Measurements from ENCODE around the gene PRAC1.

PRAC1 gene

DNA sequence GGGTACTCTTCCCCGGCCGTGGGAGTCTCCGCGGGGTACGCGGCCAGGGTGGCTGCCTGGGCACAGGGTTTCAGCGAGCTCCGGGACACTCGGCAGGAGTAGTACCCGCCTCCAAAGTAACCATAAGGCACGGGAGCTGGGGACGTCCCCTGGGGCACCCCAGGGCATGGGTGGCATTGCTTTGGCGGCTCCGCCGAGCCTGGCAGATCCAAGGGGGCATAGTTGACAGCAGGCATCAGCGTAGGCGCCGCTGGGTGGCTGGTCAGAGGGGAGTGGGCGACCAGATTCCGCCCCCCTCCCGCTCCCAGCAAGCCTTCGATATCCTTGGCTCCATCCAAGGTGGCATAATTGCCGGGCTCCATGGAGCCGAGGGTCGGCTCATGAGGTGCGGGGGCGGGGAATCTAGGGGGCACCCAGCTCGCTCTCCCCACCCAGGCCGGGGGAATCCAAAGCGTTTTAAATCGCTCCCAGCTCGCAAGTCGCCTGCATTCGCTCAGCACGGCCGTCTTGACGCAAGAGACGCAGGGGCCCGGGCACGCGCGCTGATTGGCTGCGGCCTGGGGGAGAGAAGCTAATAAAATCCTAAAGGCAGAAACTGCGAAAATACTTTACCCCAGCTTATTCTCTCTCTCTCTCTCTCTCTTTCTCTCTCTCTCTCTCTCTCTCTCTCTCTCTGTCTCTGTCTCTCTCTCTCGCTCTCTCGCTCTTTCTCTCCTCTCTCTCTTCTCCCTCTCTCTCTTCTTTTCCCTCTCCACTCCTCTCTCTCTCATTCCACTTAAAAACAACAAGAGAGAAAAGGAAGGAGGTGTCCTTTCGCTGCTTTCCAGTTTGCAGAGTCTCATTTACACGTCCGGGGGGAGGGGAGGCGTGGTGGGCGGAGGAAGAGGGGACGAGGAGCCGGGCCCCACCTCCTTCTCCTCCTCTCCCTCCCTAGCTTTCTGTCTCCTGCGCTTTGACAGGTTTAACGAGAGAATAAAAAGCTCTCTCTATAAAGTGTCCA lies 6.2 kb upstream of the PRAC1 start, which contains the start of gene HOXB13:
Gene HOXB13 (minus strand): TSS at position 519 of the 1,000 bp plus-strand sequence. CDS start 157 bp downstream, at position 362.
- Histone ChIP-seq H3K18ac (ENCODE audit: low read length) (peak within 1 kb of the TSS; percentile 52), H3K79me2 (ENCODE audit: control insufficient read depth, insufficient read depth, low read length) (no peaks in the 10 kb centered on the region), H3K4me2 (ENCODE audit: low read length) (peak within 1 kb of the TSS; percentile 82), H4K5ac (ENCODE audit: low read length) (no peak within 1 kb of the TSS), H3K56ac (ENCODE audit: low read length) (peak within 1 kb of the TSS; percentile 80), H4K8ac (ENCODE audit: low read depth, low read length) (no peak within 1 kb of the TSS), H2BK15ac (replicated peaks; ENCODE audit: low read depth) (no peak within 1 kb of the TSS), H2BK120ac (ENCODE audit: low read depth, low read length) (no peak within 1 kb of the TSS), H3K79me1 (ENCODE audit: low read length) (no peaks in the 10 kb centered on the region), H3K4me3 (ENCODE audit: low read length) (peak within 1 kb of the TSS; percentile 1), H3K23ac (ENCODE audit: low read length) (no peak within 1 kb of the TSS), H3K9ac (ENCODE audit: low read length) (peak within 1 kb of the TSS; percentile 67), H2AK5ac (ENCODE audit: low read length) (no peak within 1 kb of the TSS), H3K36me3 (ENCODE audit: control insufficient read depth, insufficient read depth, low read length) (no peaks in the 10 kb centered on the region), H3K27me3 (ENCODE audit: insufficient read depth, low read length, poor library complexity) (peaks cover 46% of the 10 kb centered on the region), H3K4me1 (ENCODE audit: control insufficient read depth, low read depth, low read length) (peaks cover 4% of the 10 kb centered on the region), H3K4ac (ENCODE audit: low read depth, low read length) (no peak within 1 kb of the TSS), H2BK5ac (ENCODE audit: low read length) (no peak within 1 kb of the TSS), H3K27ac (ENCODE audit: low read depth, low read length) (no peak within 1 kb of the TSS)
- WGBS (ENCODE audit: extremely low coverage, insufficient coverage, low lambda C conversion rate) = no CpG with 5 or more reads among the region's 55 CpGs
- peak; percentile 68 for DNase-seq

DNA sequence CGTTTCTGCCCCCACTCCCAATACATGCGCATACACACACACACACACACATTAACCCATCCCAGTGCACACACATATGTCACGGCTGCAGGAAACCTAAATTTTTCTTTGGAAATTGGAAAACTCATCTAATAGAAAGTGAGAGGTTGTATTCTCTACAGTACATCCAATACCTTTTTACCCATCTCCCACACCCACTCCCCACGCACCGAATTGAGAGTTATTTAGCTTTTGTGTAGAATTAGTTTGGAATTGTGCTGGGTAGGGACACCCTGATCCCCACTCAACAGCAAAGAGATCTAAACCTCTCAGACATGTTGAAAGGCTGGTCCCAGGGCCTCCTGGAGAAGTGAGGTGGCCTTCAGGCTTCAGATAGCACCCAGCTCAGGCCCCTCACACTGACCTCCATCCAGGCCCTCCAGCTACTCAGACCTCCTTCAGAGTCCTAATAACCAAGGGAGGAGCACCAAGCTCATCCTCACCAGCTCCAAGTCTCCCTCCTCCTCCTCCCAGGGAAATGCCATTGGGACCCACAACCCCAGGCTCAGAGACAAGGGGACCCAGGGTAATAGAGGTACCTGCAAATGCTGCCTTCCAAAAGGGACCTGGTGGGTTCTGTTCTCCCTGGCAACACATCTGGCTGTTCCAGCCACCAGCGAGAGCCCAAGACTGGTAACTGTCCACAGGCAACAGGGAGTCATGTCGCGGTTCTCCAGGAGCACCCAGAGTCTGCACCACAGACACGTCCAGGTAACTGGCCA lies 5.3 kb upstream of the PRAC1 start:
- no peak for DNase-seq

DNA sequence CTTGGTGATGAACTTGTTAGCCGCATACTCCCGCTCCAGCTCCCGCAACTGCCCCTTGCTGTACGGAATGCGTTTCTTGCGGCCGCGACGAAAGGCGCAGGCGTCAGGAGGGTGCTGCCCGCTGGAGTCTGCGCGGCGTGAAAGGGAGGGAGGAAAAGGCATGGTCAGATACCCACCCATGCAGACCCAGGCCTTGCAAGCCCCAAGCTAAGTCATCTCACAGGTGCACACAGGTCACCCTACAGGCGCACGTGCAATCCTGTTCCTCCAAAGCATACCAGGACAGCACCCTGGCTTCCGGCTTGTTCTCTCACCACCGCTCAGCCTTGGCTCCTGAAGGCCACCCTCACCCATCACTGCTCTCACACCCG lies 4.6 kb upstream of the PRAC1 start:
- H4K8ac ChIP-seq (ENCODE audit: low read depth, low read length) = no peak overlapping the region
- no peak for DNase-seq
- H3K18ac ChIP-seq (ENCODE audit: low read length) = no peak overlapping the region
- no peak overlapping the region for H2BK5ac ChIP-seq (ENCODE audit: low read length)
- no peak overlapping the region for H3K4ac ChIP-seq (ENCODE audit: low read depth, low read length)
- no peak overlapping the region for H3K56ac ChIP-seq (ENCODE audit: low read length)
- H3K36me3 ChIP-seq (ENCODE audit: control insufficient read depth, insufficient read depth, low read length) = no peaks in the 10 kb centered on the region
- no peak overlapping the region for H3K4me3 ChIP-seq (ENCODE audit: low read length)
- H3K4me2 ChIP-seq (ENCODE audit: low read length) = no peak overlapping the region
- no peak overlapping the region for H2AK5ac ChIP-seq (ENCODE audit: low read length)
- no peak overlapping the region for H3K27ac ChIP-seq (ENCODE audit: low read depth, low read length)
- H3K4me1 ChIP-seq (ENCODE audit: control insufficient read depth, low read depth, low read length) = peaks cover 4% of the 10 kb centered on the region
- no peaks in the 10 kb centered on the region for H3K79me2 ChIP-seq (ENCODE audit: control insufficient read depth, insufficient read depth, low read length)
- no CpG with 5 or more reads among the region's 20 CpGs for WGBS (ENCODE audit: extremely low coverage, insufficient coverage, low lambda C conversion rate)
- no peak overlapping the region for H3K23ac ChIP-seq (ENCODE audit: low read length)
- no peak overlapping the region for H2BK15ac ChIP-seq (replicated peaks; ENCODE audit: low read depth)
- H4K5ac ChIP-seq (ENCODE audit: low read length) = no peak overlapping the region
- H3K27me3 ChIP-seq (ENCODE audit: insufficient read depth, low read length, poor library complexity) = peaks cover 46% of the 10 kb centered on the region
- H3K79me1 ChIP-seq (ENCODE audit: low read length) = no peaks in the 10 kb centered on the region
- H3K9ac ChIP-seq (ENCODE audit: low read length) = no peak overlapping the region
- H2BK120ac ChIP-seq (ENCODE audit: low read depth, low read length) = no peak overlapping the region

More for the DNA sequence above, 5.3 kb upstream of the PRAC1 start:
- no peaks in the 10 kb centered on the region for H3K79me2 ChIP-seq (ENCODE audit: control insufficient read depth, insufficient read depth, low read length)
- no peak overlapping the region for H3K56ac ChIP-seq (ENCODE audit: low read length)
- no peak overlapping the region for H2BK5ac ChIP-seq (ENCODE audit: low read length)
- no peak overlapping the region for H2AK5ac ChIP-seq (ENCODE audit: low read length)
- no peak overlapping the region for H2BK120ac ChIP-seq (ENCODE audit: low read depth, low read length)
- H3K4me2 ChIP-seq (ENCODE audit: low read length) = no peak overlapping the region
- H4K8ac ChIP-seq (ENCODE audit: low read depth, low read length) = no peak overlapping the region
- H4K5ac ChIP-seq (ENCODE audit: low read length) = no peak overlapping the region
- peaks cover 46% of the 10 kb centered on the region for H3K27me3 ChIP-seq (ENCODE audit: insufficient read depth, low read length, poor library complexity)
- no peak overlapping the region for H2BK15ac ChIP-seq (replicated peaks; ENCODE audit: low read depth)
- H3K23ac ChIP-seq (ENCODE audit: low read length) = no peak overlapping the region
- H3K4ac ChIP-seq (ENCODE audit: low read depth, low read length) = no peak overlapping the region
- H3K79me1 ChIP-seq (ENCODE audit: low read length) = no peaks in the 10 kb centered on the region
- H3K27ac ChIP-seq (ENCODE audit: low read depth, low read length) = no peak overlapping the region
- H3K18ac ChIP-seq (ENCODE audit: low read length) = no peak overlapping the region
- no peak overlapping the region for H3K4me3 ChIP-seq (ENCODE audit: low read length)
- no peaks in the 10 kb centered on the region for H3K36me3 ChIP-seq (ENCODE audit: control insufficient read depth, insufficient read depth, low read length)
- H3K4me1 ChIP-seq (ENCODE audit: control insufficient read depth, low read depth, low read length) = peaks cover 3% of the 10 kb centered on the region
- no CpG with 5 or more reads among the region's 9 CpGs for WGBS (ENCODE audit: extremely low coverage, insufficient coverage, low lambda C conversion rate)
- H3K9ac ChIP-seq (ENCODE audit: low read length) = no peak overlapping the region

DNA sequence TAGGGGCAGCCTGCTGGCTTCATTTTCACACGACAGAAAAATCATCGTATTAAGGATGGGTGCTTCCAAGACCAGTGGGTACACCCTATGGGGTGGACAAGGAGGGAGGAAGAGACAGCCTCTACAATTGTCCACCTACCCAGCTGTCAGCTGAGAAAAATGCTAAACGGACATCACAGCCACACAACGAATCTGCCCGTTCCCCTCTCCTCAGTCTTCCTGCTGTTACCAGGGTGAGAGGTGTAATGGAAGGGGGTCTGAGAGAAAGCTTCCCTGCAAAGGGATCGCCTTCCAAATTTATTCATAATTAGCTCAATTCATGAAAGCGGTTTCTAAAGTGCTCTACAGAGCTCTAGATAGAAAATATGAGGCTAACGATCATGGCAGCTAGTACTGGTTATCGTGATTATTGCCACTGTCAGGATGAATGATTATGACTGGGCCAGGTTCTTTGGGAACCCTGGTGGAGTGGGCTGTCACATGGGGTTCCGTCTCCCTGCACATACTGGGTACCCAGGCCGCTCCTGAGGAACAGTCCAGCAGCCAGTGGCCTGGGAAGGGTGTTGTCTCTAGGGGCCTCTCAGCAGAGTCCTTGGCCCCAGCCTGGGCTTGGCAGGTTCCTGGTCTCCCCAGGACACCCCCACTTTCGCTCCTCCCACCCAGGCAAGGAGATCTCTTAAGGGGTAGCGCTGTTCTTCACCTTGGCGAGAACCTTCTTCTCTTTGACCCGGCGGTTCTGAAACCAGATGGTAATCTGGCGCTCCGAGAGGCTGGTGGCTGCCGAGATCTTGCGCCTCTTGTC lies 4.0 kb upstream of the PRAC1 start:
- Histone ChIP-seq H4K5ac (ENCODE audit: low read length) (no peak overlapping the region), H3K4ac (ENCODE audit: low read depth, low read length) (no peak overlapping the region), H3K4me2 (ENCODE audit: low read length) (no peak overlapping the region), H3K9ac (ENCODE audit: low read length) (no peak overlapping the region), H3K36me3 (ENCODE audit: control insufficient read depth, insufficient read depth, low read length) (no peaks in the 10 kb centered on the region), H3K27me3 (ENCODE audit: insufficient read depth, low read length, poor library complexity) (peaks cover 46% of the 10 kb centered on the region), H3K27ac (ENCODE audit: low read depth, low read length) (no peak overlapping the region), H3K79me1 (ENCODE audit: low read length) (no peaks in the 10 kb centered on the region), H2BK120ac (ENCODE audit: low read depth, low read length) (no peak overlapping the region), H2AK5ac (ENCODE audit: low read length) (no peak overlapping the region), H3K56ac (ENCODE audit: low read length) (no peak overlapping the region), H3K4me1 (ENCODE audit: control insufficient read depth, low read depth, low read length) (peaks cover 4% of the 10 kb centered on the region), H3K79me2 (ENCODE audit: control insufficient read depth, insufficient read depth, low read length) (no peaks in the 10 kb centered on the region), H3K4me3 (ENCODE audit: low read length) (no peak overlapping the region), H2BK15ac (replicated peaks; ENCODE audit: low read depth) (no peak overlapping the region), H4K8ac (ENCODE audit: low read depth, low read length) (no peak overlapping the region), H2BK5ac (ENCODE audit: low read length) (no peak overlapping the region), H3K18ac (ENCODE audit: low read length) (no peak overlapping the region), H3K23ac (ENCODE audit: low read length) (no peak overlapping the region)
- no CpG with 5 or more reads among the region's 20 CpGs for WGBS (ENCODE audit: extremely low coverage, insufficient coverage, low lambda C conversion rate)
- DNase-seq = no peak

DNA sequence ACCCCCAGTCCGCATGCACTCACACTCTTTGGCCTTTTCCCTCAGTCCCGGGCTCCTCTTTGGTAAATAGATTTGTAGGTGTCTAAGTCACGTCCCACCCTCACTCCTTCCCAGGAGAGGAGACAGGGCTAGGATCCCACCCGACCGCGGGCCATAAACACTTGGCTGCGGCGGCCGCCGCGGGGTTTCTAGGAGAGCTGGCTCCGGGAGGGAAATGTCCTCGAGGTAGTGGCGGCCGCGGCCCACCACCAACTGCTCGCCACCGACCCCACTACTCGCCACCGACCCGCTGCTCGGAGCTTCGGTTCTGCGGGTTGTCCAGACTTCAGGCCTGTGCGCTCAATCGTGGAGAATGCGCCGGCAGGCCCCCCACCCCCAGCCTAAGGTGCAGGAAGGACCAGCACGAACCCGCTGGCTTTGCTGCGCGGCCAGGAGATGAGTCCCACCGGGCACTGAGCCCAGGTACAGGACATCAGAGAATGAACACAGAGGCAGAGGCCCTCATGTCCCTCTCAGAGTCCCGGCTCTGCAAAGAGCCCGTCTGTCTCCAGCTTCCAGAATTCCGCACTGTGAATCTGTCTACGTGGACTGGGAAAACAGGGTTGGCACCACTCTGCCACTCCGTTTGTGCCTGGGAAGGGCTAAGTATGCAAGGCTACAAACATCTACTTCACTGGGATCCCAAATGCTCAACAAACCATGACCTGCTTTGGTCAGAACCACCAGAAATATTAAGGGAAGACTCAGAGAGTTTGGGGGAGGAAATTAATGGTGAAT lies 3.2 kb upstream of the PRAC1 start:
- Histone ChIP-seq H3K27ac (ENCODE audit: low read depth, low read length) (no peak overlapping the region), H2BK5ac (ENCODE audit: low read length) (no peak overlapping the region), H2AK5ac (ENCODE audit: low read length) (no peak overlapping the region), H4K5ac (ENCODE audit: low read length) (no peak overlapping the region), H3K27me3 (ENCODE audit: insufficient read depth, low read length, poor library complexity) (peaks cover 44% of the 10 kb centered on the region), H3K79me2 (ENCODE audit: control insufficient read depth, insufficient read depth, low read length) (no peaks in the 10 kb centered on the region), H2BK15ac (replicated peaks; ENCODE audit: low read depth) (no peak overlapping the region), H3K18ac (ENCODE audit: low read length) (no peak overlapping the region), H2BK120ac (ENCODE audit: low read depth, low read length) (no peak overlapping the region), H3K56ac (ENCODE audit: low read length) (peak overlapping the region; percentile 44), H3K4ac (ENCODE audit: low read depth, low read length) (no peak overlapping the region), H3K9ac (ENCODE audit: low read length) (no peak overlapping the region), H3K79me1 (ENCODE audit: low read length) (no peaks in the 10 kb centered on the region), H4K8ac (ENCODE audit: low read depth, low read length) (no peak overlapping the region), H3K23ac (ENCODE audit: low read length) (peak overlapping the region; percentile 80), H3K4me1 (ENCODE audit: control insufficient read depth, low read depth, low read length) (peaks cover 4% of the 10 kb centered on the region), H3K4me3 (ENCODE audit: low read length) (no peak overlapping the region), H3K36me3 (ENCODE audit: control insufficient read depth, insufficient read depth, low read length) (no peaks in the 10 kb centered on the region), H3K4me2 (ENCODE audit: low read length) (no peak overlapping the region)
- no CpG with 5 or more reads among the region's 38 CpGs for WGBS (ENCODE audit: extremely low coverage, insufficient coverage, low lambda C conversion rate)
- DNase-seq = no peak

All from mesendoderm (in vitro differentiated cells).